H1 (cell line): ENCODE results near the gene GJD2. TPM values are rescaled to one million over a fixed set of nuclear protein-coding genes. Genes with fewer than 3 reads are reported as not detected.

Source experiments
- CTCF ChIA-PET: fragments of 300-600 bp; sonication (Branson Sonifier 250); formaldehyde crosslinking; loops from one replicate; lab custom pipeline; 2021; ENCODE audit not compliant: partially characterized antibody; lab: Charles Lee
- POLR2A ChIA-PET: fragments of 300-600 bp; sonication (Branson Sonifier 250); formaldehyde crosslinking; loops from one replicate; lab custom pipeline; 2021; ENCODE audit warnings: inconsistent platforms; ENCODE audit not compliant: partially characterized antibody; lab: Charles Lee
- DNase-seq, 2 experiments: peaks; one replicate each; pipeline versions ENCODE4 v3.0.0 to v3.0.0-alpha.2; 2010 to 2022; ENCODE audit warnings: low spot score in 2 of 2, low read depth in 1 of 2, mixed read lengths in 1 of 2
- FAIRE-seq: peaks from 2 replicates; lab custom pipeline; 2011; peaks lifted over from hg19 to GRCh38; lab: Jason Lieb, UNC
- H2AFZ ChIP-seq: 2 replicates; pipeline ENCODE4 v1.8.1; 2012; ENCODE audit warnings: low read length, inconsistent platforms
- H2AK5ac ChIP-seq: 2 replicates; pipeline ENCODE4 v1.6.1; 2013; ENCODE audit warnings: low read depth, low read length
- H2BK120ac ChIP-seq: replicated peaks from 2 replicates; pipeline ENCODE3; 2013; ENCODE audit warnings: low read depth, low read length, inconsistent platforms
- H2BK12ac ChIP-seq: 2 replicates; pipeline ENCODE4 v1.6.1; 2013; ENCODE audit warnings: low read depth, low read length
- H2BK15ac ChIP-seq: 2 replicates; pipeline ENCODE4 v1.6.1; 2013; ENCODE audit warnings: low read length
- H2BK20ac ChIP-seq: 2 replicates; pipeline ENCODE4 v1.6.1; 2013; ENCODE audit warnings: low read length
- H2BK5ac ChIP-seq: 2 replicates; pipeline ENCODE4 v1.6.1; 2013; ENCODE audit warnings: low read depth, low read length
- H3K14ac ChIP-seq: 2 replicates; pipeline ENCODE4 v1.6.1; 2013; ENCODE audit warnings: inconsistent platforms; ENCODE audit not compliant: insufficient read length
- H3K18ac ChIP-seq: 2 replicates; pipeline ENCODE4 v1.6.1; 2013; ENCODE audit warnings: low read length; ENCODE audit errors: extremely low read depth
- H3K23ac ChIP-seq: 2 replicates; pipeline ENCODE4 v1.6.1; 2013; ENCODE audit warnings: inconsistent platforms; ENCODE audit not compliant: insufficient read length
- H3K23me2 ChIP-seq: 2 replicates; pipeline ENCODE4 v1.6.1; 2013; ENCODE audit warnings: low read depth, low read length
- H3K27ac ChIP-seq: 2 replicates; pipeline ENCODE4 v1.6.1; 2011; ENCODE audit warnings: low read depth, low read length, inconsistent platforms
- H3K27me3 ChIP-seq, 4 experiments: replicated peaks in 1 of 4; 1 replicate in 1 of 4; 2 replicates in 3 of 4; pipeline versions ENCODE4 v1.6.1 to v1.8.1; 2011 to 2013; ENCODE audit warnings: low read length in 3 of 4, mild to moderate bottlenecking in 3 of 4, inconsistent platforms in 2 of 4, mixed read lengths in 2 of 4, moderate library complexity in 1 of 4; ENCODE audit not compliant: control insufficient read depth in 3 of 4, insufficient read depth in 3 of 4; ENCODE audit errors: extremely low read depth in 1 of 4
- H3K36me3 ChIP-seq, 4 experiments: 2 replicates each; pipeline versions ENCODE4 v1.6.1 to v1.8.1; 2011 to 2013; ENCODE audit warnings: mild to moderate bottlenecking in 4 of 4, low read length in 3 of 4, moderate library complexity in 2 of 4, control low read depth in 1 of 4, inconsistent platforms in 1 of 4; ENCODE audit not compliant: insufficient read depth in 4 of 4, control insufficient read depth in 2 of 4
- H3K4ac ChIP-seq: replicated peaks from 2 replicates; pipeline ENCODE3; 2013; ENCODE audit warnings: low read length, low read depth, mixed read lengths, inconsistent platforms; ENCODE audit not compliant: insufficient read length
- H3K4me1 ChIP-seq, 4 experiments: replicated peaks in 1 of 4; 1 replicate in 1 of 4; 2 replicates in 3 of 4; pipeline versions ENCODE4 v1.6.1 to v1.8.1; 2011 to 2013; ENCODE audit warnings: low read length in 3 of 4, inconsistent platforms in 2 of 4, mixed read lengths in 1 of 4; ENCODE audit not compliant: insufficient read depth in 4 of 4, control insufficient read depth in 3 of 4
- H3K4me2 ChIP-seq, 2 experiments: 2 replicates each; pipeline versions ENCODE4 v1.6.1 to v1.8.1; 2011 to 2013; ENCODE audit warnings: low read depth in 2 of 2, low read length in 2 of 2, control low read depth in 1 of 2, inconsistent platforms in 1 of 2, mild to moderate bottlenecking in 1 of 2; ENCODE audit not compliant: insufficient read depth in 1 of 2
- H3K4me3 ChIP-seq, 4 experiments: fragments of 200-600, 300-600 bp in 1 of 4; sonication (generic), shearing (Covaris generic), sonication (Bioruptor Twin) in 1 of 4; 2 replicates each; pipeline versions ENCODE4 v1.5.1 to v1.8.1; 2011 to 2016; ENCODE audit warnings: low read length in 4 of 4, low read depth in 3 of 4, control low read depth in 2 of 4, inconsistent platforms in 2 of 4, mild to moderate bottlenecking in 2 of 4, mixed read lengths in 1 of 4, moderate library complexity in 1 of 4; ENCODE audit not compliant: insufficient read depth in 2 of 4; ENCODE audit errors: extremely low read depth in 1 of 4
- H3K56ac ChIP-seq: replicated peaks from 2 replicates; pipeline ENCODE3; 2013; ENCODE audit warnings: low read depth, mild to moderate bottlenecking, mixed read lengths, low read length, inconsistent platforms; ENCODE audit not compliant: insufficient read length
- H3K79me1 ChIP-seq: 2 replicates; pipeline ENCODE4 v1.6.1; 2013; ENCODE audit warnings: low read depth, low read length, control low read depth
- H3K79me2 ChIP-seq, 2 experiments: 2 replicates each; pipeline versions ENCODE4 v1.6.1 to v1.8.1; 2012 to 2013; ENCODE audit warnings: low read length in 2 of 2, mild to moderate bottlenecking in 2 of 2, inconsistent platforms in 1 of 2; ENCODE audit not compliant: insufficient read depth in 2 of 2, control insufficient read depth in 1 of 2
- H3K9ac ChIP-seq, 4 experiments: replicated peaks in 1 of 4; 1 replicate in 1 of 4; 2 replicates in 3 of 4; pipeline versions ENCODE4 v1.6.1 to v1.8.1; 2011 to 2013; ENCODE audit warnings: low read depth in 3 of 4, low read length in 3 of 4, control low read depth in 2 of 4, mild to moderate bottlenecking in 2 of 4, moderate library complexity in 2 of 4, inconsistent platforms in 1 of 4; ENCODE audit errors: extremely low read depth in 1 of 4
- H3K9me3 ChIP-seq, 2 experiments: 2 replicates each; pipeline versions ENCODE4 v1.6.1 to v1.8.1; 2012 to 2013; ENCODE audit warnings: mild to moderate bottlenecking in 2 of 2, moderate library complexity in 2 of 2, control low read depth in 1 of 2, inconsistent platforms in 1 of 2, low read depth in 1 of 2, low read length in 1 of 2, mixed read lengths in 1 of 2; ENCODE audit not compliant: insufficient read depth in 2 of 2
- H4K20me1 ChIP-seq, 2 experiments: replicated peaks in 1 of 2; 2 replicates each; pipeline versions ENCODE3 to v1.8.1; 2011 to 2013; ENCODE audit warnings: inconsistent platforms in 2 of 2, low read length in 2 of 2, mild to moderate bottlenecking in 1 of 2; ENCODE audit not compliant: insufficient read depth in 2 of 2, control insufficient read depth in 1 of 2
- H4K5ac ChIP-seq: 2 replicates; pipeline ENCODE4 v1.6.1; 2013; ENCODE audit warnings: low read length, low read depth, mixed read lengths, inconsistent platforms; ENCODE audit not compliant: insufficient read length
- H4K8ac ChIP-seq: 2 replicates; pipeline ENCODE4 v1.8.0; 2013; ENCODE audit warnings: mild to moderate bottlenecking, moderate library complexity, low read length, inconsistent platforms; ENCODE audit not compliant: insufficient read depth; ENCODE audit errors: extremely low read depth
- H4K91ac ChIP-seq: replicated peaks from 2 replicates; pipeline ENCODE3; 2013; ENCODE audit warnings: low read length, mixed read lengths, inconsistent platforms; ENCODE audit not compliant: insufficient read length
- ASH2L ChIP-seq: fragments of 200-600, 300-600 bp; sonication (generic); IDR thresholded peaks from one replicate; pipeline ENCODE4 v1.7.1; 2017; ENCODE audit warnings: low read length
- CEBPB ChIP-seq: IDR thresholded peaks from 2 replicates; pipeline ENCODE4 v1.6.1; 2012; ENCODE audit warnings: low read depth, low read length
- CTCF ChIP-seq, 3 experiments: IDR thresholded peaks; 1 replicate in 2 of 3; 2 replicates in 1 of 3; pipeline versions ENCODE4 v1.5.1 to v1.6.1; 2011; ENCODE audit warnings: low read length in 3 of 3, mild to moderate bottlenecking in 3 of 3, inconsistent platforms in 2 of 3, low read depth in 1 of 3, moderate library complexity in 1 of 3; ENCODE audit not compliant: insufficient read depth in 1 of 3; ENCODE audit errors: control extremely low read depth in 1 of 3
- GTF2F1 ChIP-seq: IDR thresholded peaks from 2 replicates; pipeline ENCODE4 v1.6.1; 2012; ENCODE audit warnings: low read depth, low read length, improper control_type of control experiment, borderline replicate concordance
- HDAC2 ChIP-seq, 2 experiments: fragments of 300-600 bp in 1 of 2; sonication (generic) in 1 of 2; IDR thresholded peaks; 2 replicates each; pipeline ENCODE4 v1.6.1; 2011 to 2012; ENCODE audit warnings: low read depth in 2 of 2, low read length in 2 of 2, mild to moderate bottlenecking in 2 of 2, moderate library complexity in 2 of 2, borderline replicate concordance in 1 of 2, inconsistent platforms in 1 of 2
- NRF1 ChIP-seq: IDR thresholded peaks from 2 replicates; pipeline ENCODE4 v1.6.1; 2011; ENCODE audit warnings: mild to moderate bottlenecking, low read depth, low read length, improper control_type of control experiment
- RNF2 ChIP-seq: fragments of 200-900, 300-1000 bp; sonication (generic); IDR thresholded peaks from 2 replicates; pipeline ENCODE4 v1.7.1; 2016; ENCODE audit warnings: borderline replicate concordance, low read depth, mild to moderate bottlenecking, antibody characterized with exemption, low read length; ENCODE audit not compliant: poor library complexity, severe bottlenecking; ENCODE audit errors: missing control alignments
- RXRA ChIP-seq: IDR thresholded peaks from 2 replicates; pipeline ENCODE4 v1.6.1; 2011; ENCODE audit warnings: low read depth, mild to moderate bottlenecking, low read length, moderate library complexity; ENCODE audit not compliant: insufficient read depth
- SP2 ChIP-seq: IDR thresholded peaks from 2 replicates; pipeline ENCODE4 v1.6.1; 2012; ENCODE audit warnings: mild to moderate bottlenecking, low read length, inconsistent platforms
- TAF1 ChIP-seq: IDR thresholded peaks from 2 replicates; pipeline ENCODE4 v1.6.1; 2011; ENCODE audit warnings: mild to moderate bottlenecking, low read depth, low read length
- polyA plus RNA-seq, 7 experiments: library from polyadenylated mRNA; depleted of rRNA in 3 of 7; stranded (reverse) in 5 of 7; unstranded in 2 of 7; fragments of >200 nt in 5 of 7; fragments of 200-250 nt in 2 of 7; gene quantifications; 1 replicate in 5 of 7; 2 replicates in 1 of 7; 4 replicates in 1 of 7; pipeline versions ENCODE4 v1.2.1 to v1.2.3, GENCODE V29; 2011 to 2013; ENCODE audit warnings: missing spikeins in 2 of 7, mixed read lengths in 2 of 7
- total RNA-seq: library from RNA; stranded (reverse); fragmentation: NEBNext Ultra II Directional; extraction: Animal tissue kit (Norgen Biotek cat#: 25700); gene quantifications from 2 replicates; pipeline ENCODE4 v1.2.1, GENCODE V29; 2021

Gene GJD2
- total and polyA plus RNA-seq, 2 of the 8 experiments (the other 6 are each of a cell fraction or from before 2014, with no cell fraction given) = 0.39 to 0.54 TPM

GRCh38 chr15:34773013-34773412, 18.2 kb upstream of the GJD2 start:
- Histone ChIP-seq H2BK20ac (no peak overlapping the region), H3K4me2 (no peak overlapping the region), H3K56ac (no peak overlapping the region), H2BK5ac (no peak overlapping the region), H2BK12ac (no peak overlapping the region), H3K23ac (no peak overlapping the region), H3K27me3 (no peaks in the 10 kb centered on the region), H2AFZ (no peak overlapping the region), H2BK120ac (no peak overlapping the region), H3K9ac (no peak overlapping the region), H3K18ac (no peak overlapping the region), H4K8ac (no peak overlapping the region), H3K4me3 (no peak overlapping the region), H4K20me1 (no peaks in the 10 kb centered on the region), H3K36me3 (no peaks in the 10 kb centered on the region), H3K79me1 (no peaks in the 10 kb centered on the region), H3K4ac (no peak overlapping the region), H2AK5ac (no peak overlapping the region), H4K5ac (no peak overlapping the region), H2BK15ac (no peak overlapping the region), H3K4me1 (peaks cover 0 to 6% (median 3%) of the 10 kb centered on the region in 4 experiments; a peak in 4 of 7 replicates), H3K14ac (no peak overlapping the region), H3K9me3 (no peaks in the 10 kb centered on the region), H3K27ac (no peak overlapping the region), H4K91ac (no peak overlapping the region), H3K23me2 (no peaks in the 10 kb centered on the region), H3K79me2 (no peaks in the 10 kb centered on the region)
- DNase-seq (no peak), FAIRE-seq (no peak)
- POLR2A ChIA-PET = no interaction called here
- CTCF ChIA-PET = interaction anchor here (0.9 to 2.1 kb wide), 3 partner anchors 23 to 65 kb away, joined by 3 to 7 read pairs (median 5); no protein-coding TSS in a partner anchor
- TF ChIP-seq CTCF (IDR thresholded peaks at IDR 0.05; ENCODE audit: control extremely low read depth in 1 of 3, insufficient read depth in 1 of 3, low read depth in 1 of 3, low read length in 3 of 3) = no peak
- TF ChIP-seq CEBPB = no peak
- TF ChIP-seq HDAC2 (IDR thresholded peaks at IDR 0.05; ENCODE audit: borderline replicate concordance in 1 of 2, low read depth in 2 of 2, low read length in 2 of 2) = no peak
- no peak for TF ChIP-seq RNF2
- no peak for TF ChIP-seq RXRA
- TF ChIP-seq ASH2L = no peak
- no peak for TF ChIP-seq SP2
- TF ChIP-seq TAF1 = no peak
- TF ChIP-seq NRF1 = no peak
- no peak for TF ChIP-seq GTF2F1
